OCI-LY3 (cell line): ENCODE data around the gene CTBP2.

Experiments
- H2AFZ ChIP-seq: fragments of 200-600, 300-600 bp; shearing (Covaris generic); 2 replicates; pipeline ENCODE4 v1.6.0; 2014; ENCODE audit warnings: antibody characterized with exemption, low read depth, low read length
- H3K27ac ChIP-seq: fragments of 200-600, 300-600 bp; sonication (generic); 2 replicates; pipeline ENCODE4 v1.5.1; 2014; ENCODE audit warnings: mild to moderate bottlenecking, low read length, moderate library complexity, mixed read lengths
- H3K27me3 ChIP-seq: fragments of 200-600, 300-600 bp; sonication (generic); 2 replicates; pipeline ENCODE4 v1.6.1; 2014; ENCODE audit warnings: low read depth, low read length, mixed read lengths
- H3K36me3 ChIP-seq: fragments of 200-600, 300-600 bp; sonication (generic); replicated peaks from 2 replicates; pipeline ENCODE3; 2014; ENCODE audit warnings: low read depth, low read length, mixed read lengths
- H3K4me1 ChIP-seq: fragments of 300-600, 200-600 bp; sonication (generic); 2 replicates; pipeline ENCODE4 v1.6.1; 2014; ENCODE audit warnings: low read length, mixed read lengths
- H3K4me2 ChIP-seq: fragments of 200-600, 300-600 bp; sonication (generic); 2 replicates; pipeline ENCODE4 v1.6.1; 2014; ENCODE audit warnings: low read length, mixed read lengths
- H3K4me3 ChIP-seq: fragments of 300-600, 200-600 bp; sonication (generic); 2 replicates; pipeline ENCODE4 v1.5.1; 2014; ENCODE audit warnings: antibody characterized with exemption, mild to moderate bottlenecking, low read length, moderate library complexity
- H3K79me2 ChIP-seq: fragments of 300-600, 200-600 bp; shearing (Covaris generic); 2 replicates; pipeline ENCODE4 v1.6.1; 2014; ENCODE audit warnings: mild to moderate bottlenecking, low read length, mixed read lengths
- H3K9ac ChIP-seq: fragments of 300-600, 200-600 bp; shearing (Covaris generic); 2 replicates; pipeline ENCODE4 v1.6.0; 2014; ENCODE audit warnings: mild to moderate bottlenecking, low read length, moderate library complexity
- H3K9me3 ChIP-seq: fragments of 200-600, 300-600 bp; shearing (Covaris generic); 2 replicates; pipeline ENCODE4 v1.6.1; 2014; ENCODE audit warnings: low read length, mixed read lengths; ENCODE audit not compliant: insufficient read depth
- H4K20me1 ChIP-seq: fragments of 200-600, 300-600 bp; sonication (generic); 2 replicates; pipeline ENCODE4 v1.6.1; 2016; ENCODE audit warnings: low read length, mixed read lengths; ENCODE audit not compliant: insufficient read depth
- EZH2phosphoT487 ChIP-seq: fragments of 200-600 bp; shearing (Covaris generic); IDR thresholded peaks from 2 replicates; pipeline ENCODE4 v1.6.1; 2018; ENCODE audit warnings: antibody characterized with exemption, mixed run types, low read depth
- TF ChIP-seq, protein P1 (sequence below): fragments of 200-600, 300-600 bp; sonication (generic); IDR thresholded peaks from 2 replicates; pipeline ENCODE4 v1.5.1; 2014; ENCODE audit warnings: antibody characterized with exemption, low read length, low read depth

CTBP2 gene

DNA sequence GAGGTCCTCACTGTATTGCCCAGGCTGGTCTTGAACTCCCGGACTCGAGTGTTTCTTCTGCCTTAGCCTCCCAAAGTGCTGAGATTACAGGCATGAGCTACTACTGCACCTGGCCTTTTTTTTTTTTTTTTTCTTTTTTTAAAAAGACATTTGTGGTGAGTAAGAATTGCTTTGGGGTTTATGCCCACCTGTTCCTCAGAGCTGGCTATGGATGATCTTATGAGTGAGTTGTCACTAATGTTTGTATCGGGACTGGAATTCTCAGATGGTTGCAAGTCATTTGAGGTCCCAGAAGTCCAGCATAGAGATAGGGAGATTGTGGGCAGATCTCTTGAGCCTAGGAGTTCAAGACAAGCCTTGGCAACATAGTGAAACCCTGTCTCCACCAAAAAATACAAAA, 183.2 kb downstream of the CTBP2 start:
- Histone ChIP-seq H3K27ac (no peak overlapping the region), H3K4me1 (no peaks in the 10 kb centered on the region), H3K79me2 (no peaks in the 10 kb centered on the region), H3K27me3 (no peaks in the 10 kb centered on the region), H2AFZ (no peak overlapping the region), H3K36me3 (peaks cover 4% of the 10 kb centered on the region), H4K20me1 (peaks cover 11% of the 10 kb centered on the region), H3K4me3 (no peak overlapping the region), H3K9me3 (no peaks in the 10 kb centered on the region), H3K9ac (no peak overlapping the region), H3K4me2 (no peak overlapping the region)
- TF ChIP-seq, protein P1, sequence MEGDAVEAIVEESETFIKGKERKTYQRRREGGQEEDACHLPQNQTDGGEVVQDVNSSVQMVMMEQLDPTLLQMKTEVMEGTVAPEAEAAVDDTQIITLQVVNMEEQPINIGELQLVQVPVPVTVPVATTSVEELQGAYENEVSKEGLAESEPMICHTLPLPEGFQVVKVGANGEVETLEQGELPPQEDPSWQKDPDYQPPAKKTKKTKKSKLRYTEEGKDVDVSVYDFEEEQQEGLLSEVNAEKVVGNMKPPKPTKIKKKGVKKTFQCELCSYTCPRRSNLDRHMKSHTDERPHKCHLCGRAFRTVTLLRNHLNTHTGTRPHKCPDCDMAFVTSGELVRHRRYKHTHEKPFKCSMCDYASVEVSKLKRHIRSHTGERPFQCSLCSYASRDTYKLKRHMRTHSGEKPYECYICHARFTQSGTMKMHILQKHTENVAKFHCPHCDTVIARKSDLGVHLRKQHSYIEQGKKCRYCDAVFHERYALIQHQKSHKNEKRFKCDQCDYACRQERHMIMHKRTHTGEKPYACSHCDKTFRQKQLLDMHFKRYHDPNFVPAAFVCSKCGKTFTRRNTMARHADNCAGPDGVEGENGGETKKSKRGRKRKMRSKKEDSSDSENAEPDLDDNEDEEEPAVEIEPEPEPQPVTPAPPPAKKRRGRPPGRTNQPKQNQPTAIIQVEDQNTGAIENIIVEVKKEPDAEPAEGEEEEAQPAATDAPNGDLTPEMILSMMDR: no peak
- TF ChIP-seq EZH2phosphoT487: no peak

DNA sequence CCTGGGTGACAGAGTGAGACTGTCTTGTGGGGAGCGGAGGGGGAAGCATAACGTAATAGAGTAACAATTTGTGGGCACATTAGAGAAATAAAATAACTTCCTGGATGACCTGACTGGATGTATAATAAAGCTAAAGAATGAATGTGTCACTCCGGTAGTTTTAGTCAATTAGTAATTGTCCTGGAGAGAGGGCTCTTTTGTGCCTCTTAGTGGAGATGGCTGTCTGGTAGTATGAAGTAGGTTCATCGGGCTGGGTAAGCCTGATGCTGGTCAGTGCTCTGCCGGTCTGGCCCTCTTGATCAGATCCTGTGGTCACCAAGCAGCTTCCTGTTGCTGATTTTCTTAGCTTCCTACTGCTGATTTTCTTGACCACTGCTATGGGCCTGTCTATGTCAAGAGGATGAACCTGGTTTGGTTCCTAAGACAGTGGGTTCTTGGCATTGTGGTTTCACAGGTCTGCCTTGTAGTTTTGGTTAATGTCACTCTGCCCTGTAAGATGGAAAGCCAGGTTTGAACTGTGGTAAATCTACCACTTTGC, 184.3 kb downstream of the CTBP2 start:
- Histone ChIP-seq H4K20me1 (peaks cover 11% of the 10 kb centered on the region; the same call in 1 of the 2 replicates), H3K9ac (no peak overlapping the region), H3K4me3 (no peak overlapping the region), H3K79me2 (no peaks in the 10 kb centered on the region), H3K4me2 (no peak overlapping the region), H3K4me1 (no peaks in the 10 kb centered on the region), H3K27me3 (no peaks in the 10 kb centered on the region), H3K36me3 (peaks cover 2% of the 10 kb centered on the region), H3K9me3 (no peaks in the 10 kb centered on the region), H2AFZ (no peak overlapping the region), H3K27ac (no peak overlapping the region)
- TF ChIP-seq, protein P1: no peak
- TF ChIP-seq EZH2phosphoT487: no peak

DNA sequence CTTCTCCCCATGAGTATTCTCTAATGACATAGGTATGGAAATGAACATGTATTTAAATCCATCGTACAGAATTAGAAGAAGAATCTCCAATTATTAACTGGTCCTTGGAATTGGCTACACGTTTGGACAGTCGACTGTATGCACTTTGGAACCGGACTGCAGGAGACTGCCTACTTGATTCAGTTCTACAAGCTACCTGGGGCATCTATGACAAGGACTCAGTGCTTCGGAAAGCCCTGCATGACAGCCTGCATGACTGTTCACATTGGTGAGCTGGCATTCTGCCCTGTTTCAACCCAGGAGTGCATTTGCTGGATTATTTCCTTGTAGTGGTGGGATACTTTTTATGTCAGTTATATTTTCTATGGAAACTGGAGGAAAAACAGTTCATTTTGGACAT, 186.2 kb downstream of the CTBP2 start:
- Histone ChIP-seq H3K27me3 (no peaks in the 10 kb centered on the region), H3K4me2 (no peak overlapping the region), H2AFZ (no peak overlapping the region), H3K79me2 (no peaks in the 10 kb centered on the region), H3K4me3 (no peak overlapping the region), H3K27ac (no peak overlapping the region), H3K4me1 (no peaks in the 10 kb centered on the region), H3K9me3 (no peaks in the 10 kb centered on the region), H3K36me3 (peaks cover 2% of the 10 kb centered on the region), H3K9ac (no peak overlapping the region), H4K20me1 (peaks cover 8% of the 10 kb centered on the region; the same call in 1 of the 2 replicates)
- TF ChIP-seq, protein P1: no peak
- no peak for TF ChIP-seq EZH2phosphoT487

DNA sequence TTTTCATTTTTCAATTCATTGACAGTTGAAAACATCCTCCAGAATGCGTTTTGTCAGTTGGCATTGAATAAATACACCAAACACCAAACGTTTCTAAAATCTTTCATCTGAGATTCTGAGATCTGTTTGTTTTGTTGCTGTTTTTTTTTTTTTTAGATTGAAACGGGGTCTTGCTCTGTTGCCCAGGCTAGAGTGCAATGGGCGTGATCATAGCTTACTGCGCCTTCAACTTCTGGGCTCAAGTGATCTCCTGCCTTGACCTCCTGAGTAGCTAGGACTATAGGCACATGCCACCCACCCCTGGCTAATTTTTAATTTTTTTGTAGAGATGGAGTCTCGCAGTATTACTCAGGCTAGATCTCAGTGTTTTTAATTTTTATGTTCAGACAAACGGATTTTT, 187.7 kb downstream of the CTBP2 start:
- no peaks in the 10 kb centered on the region for H3K79me2 ChIP-seq
- H3K27ac ChIP-seq: no peak overlapping the region

More for the DNA sequence above, 187.7 kb downstream of the CTBP2 start:
- Histone ChIP-seq H3K4me3 (no peak overlapping the region), H3K9ac (no peak overlapping the region), H4K20me1 (peaks cover 8% of the 10 kb centered on the region; the same call in 1 of the 2 replicates), H3K4me2 (no peak overlapping the region), H3K36me3 (peaks cover 2% of the 10 kb centered on the region), H3K9me3 (no peaks in the 10 kb centered on the region), H3K27me3 (no peaks in the 10 kb centered on the region), H3K4me1 (no peaks in the 10 kb centered on the region), H2AFZ (no peak overlapping the region)
- no peak for TF ChIP-seq EZH2phosphoT487
- TF ChIP-seq, protein P1: no peak
